Inferior parietal cortex (tissue), 1 donor: ENCODE results near the gene VSIG1.

Experiments used
- DNase-seq: peaks from one replicate; pipeline ENCODE4 v3.0.0-alpha.2; 2016; ENCODE audit errors: extremely low spot score

VSIG1 gene

GRCh38 chrX:108044554-108045256 is at the start of gene VSIG1:
VSIG1 (plus strand) TSS chrX:108045065; CDS start chrX:108045131, 66 bp downstream.
- DNase-seq = no peak

DNA sequence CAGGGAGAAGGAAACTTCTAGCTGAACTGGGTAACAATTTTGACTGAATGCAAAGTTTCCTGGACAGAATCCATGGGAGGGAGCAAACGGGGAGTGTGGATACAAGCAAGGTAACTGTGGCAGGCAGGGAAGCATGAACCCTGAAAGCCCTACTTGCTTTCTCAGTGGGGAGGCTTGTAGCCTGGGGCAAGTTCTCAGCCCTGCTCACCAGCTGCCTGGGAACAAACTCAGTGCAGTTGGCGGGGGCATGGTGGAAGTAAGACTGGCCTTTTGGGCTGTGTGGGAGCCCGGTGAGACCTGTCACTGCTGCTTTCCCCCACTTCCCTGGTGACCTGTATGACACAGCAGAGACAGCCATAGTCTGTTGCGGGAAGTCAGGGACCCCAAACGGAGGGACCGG is 48.7 kb upstream of the VSIG1 start:
- no peak for DNase-seq

DNA sequence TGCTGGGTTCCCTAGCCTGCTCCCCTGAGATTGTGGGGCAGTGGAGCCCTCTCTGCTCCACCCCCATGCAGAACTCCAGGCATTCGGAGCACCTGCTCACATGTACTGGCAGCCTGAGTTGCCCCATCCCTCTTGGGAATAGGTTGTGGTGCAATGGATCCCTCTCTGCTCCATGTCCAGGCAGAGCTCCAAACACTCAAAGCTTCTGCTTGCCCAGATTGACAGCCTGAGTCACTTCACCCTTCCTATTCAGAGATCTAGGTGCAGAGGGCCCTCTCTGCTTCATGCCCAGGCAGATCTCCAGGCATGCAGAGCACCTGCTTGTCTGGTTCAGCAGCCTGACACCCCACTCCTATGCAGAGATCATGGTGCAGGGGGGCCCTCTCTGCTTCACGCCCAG is 44.1 kb upstream of the VSIG1 start:
- DNase-seq = no peak

- DNase-seq = no peak
These were observed 43.5 kb upstream of the VSIG1 start for GRCh38 chrX:108001218-108001814.

- no peak for DNase-seq
These were observed 26.0 kb upstream of the VSIG1 start for GRCh38 chrX:108018656-108019381.

- DNase-seq = no peak
These were observed 25.4 kb upstream of the VSIG1 start for GRCh38 chrX:108019382-108019875.

DNA sequence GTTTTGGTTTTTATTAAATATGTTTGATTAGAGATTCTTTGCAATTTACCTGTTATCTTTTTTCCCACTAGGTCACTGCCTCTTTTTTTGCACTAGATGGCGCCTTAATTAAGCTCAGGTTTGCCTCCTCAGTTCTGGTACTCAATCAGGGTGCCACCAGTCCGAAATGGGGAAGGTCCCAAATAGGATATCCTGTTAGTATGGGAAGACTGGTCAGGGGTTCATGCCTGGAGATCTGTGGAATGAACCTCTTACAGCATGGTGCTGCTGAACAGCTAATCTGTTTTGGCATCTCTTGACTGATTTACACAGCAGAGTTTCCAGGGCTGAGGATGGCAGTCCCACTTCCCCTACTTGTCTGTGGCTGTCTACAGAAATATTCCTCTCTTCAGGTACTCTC is 24.2 kb upstream of the VSIG1 start:
- DNase-seq = no peak

GRCh38 chrX:108022491-108023089 is 22.3 kb upstream of the VSIG1 start:
- no peak for DNase-seq

DNA sequence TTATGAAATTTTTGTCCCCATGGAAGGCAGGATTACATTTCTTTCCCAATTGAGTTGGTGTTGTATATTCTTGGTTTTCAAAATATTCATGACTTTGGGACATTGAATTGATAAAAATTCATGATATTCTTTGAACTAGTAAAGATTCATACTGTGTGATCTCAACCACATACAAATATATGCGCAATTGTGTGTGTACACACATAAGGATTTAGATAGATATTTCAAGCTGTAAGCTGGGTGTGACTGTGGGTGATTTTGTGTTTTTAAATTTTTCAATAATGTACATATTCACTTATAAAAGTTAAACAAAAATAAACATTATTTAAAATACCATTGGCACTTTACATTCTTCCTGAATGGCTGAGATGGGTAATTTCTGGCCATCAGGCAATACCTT is 19.5 kb upstream of the VSIG1 start:
- DNase-seq = no peak

- DNase-seq = no peak
These were observed 18.8 kb upstream of the VSIG1 start for GRCh38 chrX:108025954-108026600.

- DNase-seq = no peak
These were observed 16.0 kb upstream of the VSIG1 start for GRCh38 chrX:108028854-108029253.

DNA sequence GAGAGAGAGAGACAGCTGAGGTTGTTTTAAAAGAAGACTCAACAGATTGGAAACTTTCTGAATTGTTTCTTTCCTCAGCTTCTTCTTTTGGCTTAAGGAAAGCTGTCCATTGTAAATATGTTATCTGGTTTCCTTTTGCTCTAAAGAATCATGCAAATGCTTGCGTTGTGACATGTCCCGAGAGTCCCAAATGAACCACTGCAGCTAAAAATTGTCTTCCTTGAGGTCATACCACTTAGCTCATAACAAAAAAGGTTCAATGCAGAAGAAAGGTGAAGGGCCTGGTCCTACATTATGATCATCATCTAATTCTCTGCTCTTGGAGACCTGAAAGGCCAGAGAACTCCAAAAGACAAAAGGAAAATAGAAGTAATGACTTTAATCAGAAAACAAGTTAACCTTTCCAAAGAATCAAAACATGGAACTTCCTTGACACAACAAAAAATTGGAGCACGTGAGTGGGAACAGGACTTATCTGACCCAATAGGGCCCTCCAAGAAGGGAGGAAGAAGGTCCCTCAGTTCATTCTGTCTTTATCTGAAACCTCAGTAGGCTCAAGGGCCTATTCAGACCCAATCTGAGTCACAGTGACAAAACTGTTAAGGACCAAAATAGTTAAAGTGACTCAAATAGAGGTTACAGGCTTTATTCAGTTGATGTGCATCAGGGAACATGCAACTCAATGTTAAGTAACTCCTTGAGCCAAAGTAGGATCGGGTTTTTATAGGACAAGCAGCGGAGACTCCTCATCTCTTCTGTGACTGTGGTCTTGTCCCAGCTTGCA is 14.7 kb upstream of the VSIG1 start:
- no peak for DNase-seq

- DNase-seq = no peak
These were observed 11.9 kb upstream of the VSIG1 start for GRCh38 chrX:108032944-108033343.

DNA sequence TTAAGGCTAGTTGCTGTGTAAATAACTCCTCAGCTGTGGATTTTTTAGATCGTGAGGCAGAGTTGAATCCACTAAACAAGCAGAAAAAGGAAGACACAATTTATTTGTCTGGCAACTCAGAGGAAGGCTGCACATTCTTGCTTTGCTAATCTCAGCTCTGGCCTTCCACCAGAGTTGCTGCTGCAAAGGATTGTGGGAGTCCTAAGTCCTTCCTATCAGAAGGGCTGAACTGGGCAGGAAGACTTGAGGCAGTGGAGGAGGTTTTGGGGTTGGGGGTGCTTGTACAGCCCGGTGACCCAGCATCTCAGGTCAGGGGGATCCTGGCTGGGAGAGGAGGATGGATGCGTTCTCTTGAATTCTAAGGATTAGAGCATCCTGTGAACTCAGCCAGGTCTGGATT is 11.0 kb upstream of the VSIG1 start:
- no peak for DNase-seq

- DNase-seq = no peak
These were observed 10.1 kb upstream of the VSIG1 start for GRCh38 chrX:108034725-108035124.

DNA sequence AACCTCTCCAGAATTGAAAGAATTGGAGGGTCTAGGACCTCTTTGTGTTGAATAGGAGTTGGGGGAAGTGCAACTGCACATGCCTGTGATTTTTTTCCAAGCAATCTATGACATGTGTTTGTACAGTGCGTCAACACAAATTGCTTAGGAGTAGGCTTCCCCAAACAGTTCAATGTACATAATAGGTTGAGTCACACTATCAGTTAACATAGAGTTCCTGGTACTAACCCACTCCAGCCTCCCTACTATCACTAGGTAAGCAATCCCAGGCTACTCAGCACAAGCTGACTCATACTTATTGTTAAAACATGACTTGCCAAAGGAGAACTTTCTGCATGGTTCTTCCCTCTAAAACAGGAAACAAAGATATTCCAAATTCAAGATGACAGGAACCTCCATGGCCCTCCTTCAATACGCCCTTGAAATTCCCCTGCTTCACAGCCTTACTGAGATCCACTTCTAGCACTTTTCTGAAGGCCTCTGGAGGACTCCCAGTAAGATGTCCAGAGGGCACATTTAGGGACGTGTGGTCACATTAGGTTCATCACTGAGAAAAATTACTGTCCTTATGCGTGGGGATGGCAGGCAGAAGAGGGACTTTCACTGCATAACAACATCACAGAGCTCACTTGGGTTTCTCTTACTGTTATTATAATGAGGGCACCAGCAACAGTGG is 8.4 kb upstream of the VSIG1 start:
- peak; percentile 1 for DNase-seq

DNA sequence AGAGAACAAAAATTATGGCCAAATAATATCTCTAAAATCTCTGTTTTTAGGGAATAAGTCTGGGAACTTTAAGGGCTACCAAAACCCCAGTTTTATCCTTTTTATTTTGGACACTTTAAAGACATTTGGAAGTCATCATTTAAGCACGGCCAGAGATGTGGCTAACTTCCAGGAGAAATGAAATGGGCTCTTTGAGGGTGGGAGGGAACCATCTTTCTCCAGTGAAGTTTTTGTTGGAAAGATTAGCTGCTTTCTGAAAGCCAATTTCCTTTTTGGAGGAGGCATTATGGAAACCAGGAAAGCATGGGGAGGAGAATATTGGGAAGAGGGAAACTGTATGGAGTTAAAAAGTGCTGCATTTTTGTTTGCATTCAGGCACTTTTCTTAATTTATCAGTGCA is 4.8 kb downstream of the VSIG1 start:
- no peak for DNase-seq

DNA sequence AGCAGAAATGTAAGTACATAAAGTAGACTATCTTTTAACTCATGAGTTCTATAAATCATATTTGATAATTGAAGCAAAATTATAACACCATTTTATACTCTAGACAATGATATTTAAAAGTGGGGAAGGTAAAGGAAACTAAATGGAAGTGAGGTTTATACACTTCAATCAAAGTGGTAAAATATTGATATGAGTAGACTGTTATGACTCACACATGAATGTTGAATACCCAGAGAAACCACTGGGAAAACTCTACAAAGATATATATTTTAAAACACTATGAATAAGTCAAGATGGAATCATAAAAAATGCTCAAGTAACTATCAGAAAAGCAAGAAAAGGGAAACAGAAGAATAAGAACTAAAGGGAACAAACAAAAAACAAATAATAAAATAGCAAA is 8.4 kb downstream of the VSIG1 start:
- no peak for DNase-seq

- DNase-seq = no peak
These were observed 10.7 kb downstream of the VSIG1 start for GRCh38 chrX:108055546-108055945.

DNA sequence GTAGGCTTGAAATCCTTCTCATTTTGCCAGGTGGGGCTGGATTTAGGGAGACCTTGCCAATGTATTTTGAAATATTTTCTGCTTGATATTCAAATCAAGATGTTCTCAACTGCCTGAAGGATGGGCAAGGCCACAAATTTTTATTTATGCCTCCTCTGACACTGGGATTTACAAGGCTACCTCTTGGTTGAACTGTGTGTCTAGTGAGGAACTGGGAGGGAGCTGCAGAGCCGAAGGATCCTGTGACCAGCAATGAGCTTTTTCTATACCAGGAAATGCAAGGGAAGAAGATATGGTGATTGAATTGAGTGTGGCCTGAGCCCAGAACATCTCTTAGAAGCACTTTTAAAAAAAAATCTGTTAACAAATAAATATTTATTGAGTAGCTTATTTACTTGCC is 14.9 kb downstream of the VSIG1 start:
- no peak for DNase-seq

GRCh38 chrX:108064001-108064400 is 19.1 kb downstream of the VSIG1 start:
- DNase-seq = no peak
